DOHH2 (cell line): ENCODE results near the gene YPEL5.

Source experiments
- EZH2phosphoT487 ChIP-seq: fragments of 200-600 bp; sonication (generic); IDR thresholded peaks from 2 replicates; pipeline ENCODE4 v1.6.1; 2017; ENCODE audit warnings: borderline replicate concordance, mild to moderate bottlenecking, antibody characterized with exemption, low read length, moderate library complexity, mixed read lengths
- TF ChIP-seq, protein P1 (sequence below): fragments of 200-600 bp; sonication (generic); IDR thresholded peaks from one replicate; pipeline ENCODE4 v1.5.1; 2014; ENCODE audit warnings: antibody characterized with exemption, mild to moderate bottlenecking, low read depth, low read length; ENCODE audit not compliant: poor library complexity, severe bottlenecking

DNA sequence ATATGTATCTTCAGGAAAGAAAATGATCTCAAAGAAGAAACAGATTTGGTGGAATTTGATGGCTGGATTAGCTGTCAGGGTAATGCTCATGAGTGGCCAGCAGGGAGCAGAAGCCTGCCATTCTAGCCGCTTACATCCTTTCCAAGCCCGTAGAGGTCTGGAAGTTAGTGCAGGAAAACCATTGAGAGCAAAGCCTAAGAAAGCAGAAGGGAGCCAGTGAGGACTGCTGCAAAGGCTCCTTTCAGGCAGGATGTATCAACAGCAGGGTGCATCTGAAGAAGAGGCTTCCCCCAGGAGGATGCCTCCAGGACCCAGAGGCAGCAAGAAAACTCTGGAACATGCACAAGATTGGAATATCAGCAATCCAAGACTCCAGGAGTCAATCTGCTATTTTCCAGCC lies 61.6 kb downstream of the YPEL5 start:
- TF ChIP-seq, protein P1, sequence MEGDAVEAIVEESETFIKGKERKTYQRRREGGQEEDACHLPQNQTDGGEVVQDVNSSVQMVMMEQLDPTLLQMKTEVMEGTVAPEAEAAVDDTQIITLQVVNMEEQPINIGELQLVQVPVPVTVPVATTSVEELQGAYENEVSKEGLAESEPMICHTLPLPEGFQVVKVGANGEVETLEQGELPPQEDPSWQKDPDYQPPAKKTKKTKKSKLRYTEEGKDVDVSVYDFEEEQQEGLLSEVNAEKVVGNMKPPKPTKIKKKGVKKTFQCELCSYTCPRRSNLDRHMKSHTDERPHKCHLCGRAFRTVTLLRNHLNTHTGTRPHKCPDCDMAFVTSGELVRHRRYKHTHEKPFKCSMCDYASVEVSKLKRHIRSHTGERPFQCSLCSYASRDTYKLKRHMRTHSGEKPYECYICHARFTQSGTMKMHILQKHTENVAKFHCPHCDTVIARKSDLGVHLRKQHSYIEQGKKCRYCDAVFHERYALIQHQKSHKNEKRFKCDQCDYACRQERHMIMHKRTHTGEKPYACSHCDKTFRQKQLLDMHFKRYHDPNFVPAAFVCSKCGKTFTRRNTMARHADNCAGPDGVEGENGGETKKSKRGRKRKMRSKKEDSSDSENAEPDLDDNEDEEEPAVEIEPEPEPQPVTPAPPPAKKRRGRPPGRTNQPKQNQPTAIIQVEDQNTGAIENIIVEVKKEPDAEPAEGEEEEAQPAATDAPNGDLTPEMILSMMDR: peak; percentile 78
- no peak for TF ChIP-seq EZH2phosphoT487
